ENCODE results near the gene CDC42EP4.
"Not testable (repeated sequence)": the region's sequence is repeated elsewhere in the genome, so short reads cannot be mapped to it uniquely, and the experiment has no call there.

The CDC42EP4 gene

DNA sequence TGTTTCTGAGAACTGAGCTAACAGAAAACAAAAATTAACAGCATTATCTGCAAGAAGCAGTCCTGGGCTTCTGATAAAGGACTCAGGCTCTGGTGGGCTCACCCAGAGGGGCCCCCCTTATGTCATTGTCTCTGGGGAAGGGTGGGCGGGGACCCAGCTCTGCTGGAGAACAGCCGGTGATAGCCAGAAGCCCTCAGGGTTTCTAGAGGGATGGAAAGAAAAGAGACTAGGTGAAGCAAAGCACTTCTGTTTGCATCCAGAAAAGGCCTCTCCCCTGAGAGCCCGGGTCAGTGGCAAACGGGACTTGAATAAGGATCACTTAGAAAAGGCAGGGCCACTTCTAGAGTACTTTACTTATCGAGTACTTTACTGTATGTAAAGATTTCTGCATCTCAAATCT lies 7.0 kb upstream of the CDC42EP4 start:
- DNase-seq: peak; percentile 50

DNA sequence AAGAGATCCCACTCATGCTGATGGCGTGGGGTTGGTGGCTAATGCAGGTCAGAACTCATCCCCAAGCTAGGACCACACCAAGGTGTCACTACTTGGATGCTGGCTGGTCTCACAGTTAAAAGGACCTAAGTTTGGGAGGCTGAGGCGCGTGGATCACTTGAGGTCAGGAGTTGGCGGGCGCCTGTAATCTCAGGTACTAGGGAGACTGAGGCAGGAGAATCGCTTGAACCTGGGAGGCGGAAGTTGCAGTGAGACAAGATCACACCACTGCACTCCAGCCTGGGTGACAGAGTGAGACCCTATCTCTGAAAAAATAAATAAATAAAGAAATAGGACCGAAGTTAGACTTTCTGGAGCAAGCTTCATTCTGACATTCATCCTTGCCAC lies 6.6 kb upstream of the CDC42EP4 start:
- DNase-seq: no peak

DNA sequence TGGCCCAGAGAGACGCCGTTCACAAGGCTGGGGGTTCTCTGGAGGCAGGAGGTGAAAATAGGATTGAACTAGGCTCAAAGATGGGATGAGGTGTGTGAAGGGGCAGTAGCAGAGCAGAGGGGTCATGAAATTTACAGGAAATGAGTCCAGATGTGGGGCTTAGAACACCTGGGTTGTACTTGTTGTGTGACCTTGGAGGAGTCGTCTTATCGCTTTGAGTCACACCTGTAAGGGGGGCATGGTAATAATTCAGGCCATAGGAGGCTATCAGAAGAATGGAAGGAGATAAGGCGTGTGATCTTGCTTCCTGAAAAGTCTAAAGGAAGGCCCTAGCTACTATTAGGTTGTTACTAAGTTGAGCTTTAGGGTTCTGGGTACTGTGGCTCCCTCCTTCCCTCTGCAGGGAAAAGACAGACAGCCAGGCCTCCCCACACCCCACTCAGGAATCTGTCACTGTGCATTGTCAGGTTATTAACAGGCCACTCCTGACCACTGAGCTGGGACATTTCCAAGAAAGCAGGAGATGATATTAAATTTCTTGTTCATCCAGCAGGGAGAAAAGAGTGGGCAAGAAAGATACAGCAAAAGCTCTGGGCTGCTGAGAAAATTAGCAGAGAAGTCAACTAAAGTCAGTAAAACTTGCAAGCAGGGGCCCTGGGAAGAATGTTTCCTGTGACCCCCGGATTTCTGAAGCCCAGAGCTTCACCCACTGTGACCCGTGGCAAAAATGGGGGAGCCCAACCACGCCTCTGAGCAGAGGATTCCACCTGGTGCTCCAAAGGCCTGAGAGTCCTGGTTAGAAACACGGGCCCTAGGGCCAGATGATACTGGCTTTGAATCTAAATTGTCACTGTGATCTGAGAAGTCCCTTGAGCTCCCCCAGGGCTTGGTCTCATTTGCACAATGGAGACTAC lies 6.0 kb upstream of the CDC42EP4 start:
- DNase-seq: no peak

DNA sequence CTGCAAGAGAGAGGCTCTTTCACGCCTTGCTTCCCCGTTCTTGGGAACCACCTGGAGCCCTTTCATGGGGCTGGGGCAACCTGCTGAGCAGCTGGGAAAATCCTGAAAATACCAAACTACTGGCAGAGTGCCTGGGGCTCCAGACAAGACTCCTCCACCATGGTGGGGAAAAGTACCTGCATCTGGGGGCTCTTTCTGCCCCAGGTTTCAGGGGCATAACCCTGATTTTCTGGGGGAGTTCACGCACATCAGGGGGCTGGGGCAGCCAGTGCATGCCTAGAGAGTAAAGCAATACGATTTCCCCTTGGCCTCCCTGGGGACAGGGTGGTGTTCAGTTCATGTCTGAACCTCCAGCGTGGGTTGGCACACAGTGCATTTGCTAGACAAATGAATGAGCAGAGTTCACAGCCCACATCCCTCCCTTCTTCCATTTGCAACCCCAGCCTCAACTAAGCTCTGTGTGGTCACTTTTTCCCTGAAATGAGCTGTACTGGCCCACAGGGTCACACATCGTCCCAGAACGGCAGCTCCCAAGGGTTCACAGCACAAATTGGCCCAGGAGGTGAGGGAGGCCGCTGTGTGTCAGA lies 5.2 kb upstream of the CDC42EP4 start:
- no peak for DNase-seq

DNA sequence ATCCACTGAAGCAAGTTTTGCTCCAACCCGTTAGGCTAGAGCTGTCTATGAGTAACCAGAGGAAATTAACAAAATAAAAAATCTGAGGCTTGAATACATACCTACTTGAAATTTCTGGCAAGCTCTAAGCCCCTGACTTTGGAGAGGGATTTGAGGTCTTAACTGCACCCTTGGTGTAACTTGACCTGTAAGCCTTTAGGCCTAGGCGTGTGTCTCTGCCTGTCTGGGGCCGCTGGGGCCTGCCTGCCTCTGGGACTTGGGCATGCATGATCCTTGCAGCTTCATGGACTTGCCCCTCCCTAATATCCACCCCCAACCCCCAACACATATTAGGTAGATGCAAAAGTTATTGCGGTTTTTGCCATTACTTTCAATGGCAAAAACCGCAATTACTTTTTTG lies 3.7 kb upstream of the CDC42EP4 start:
- DNase-seq: no peak

DNA sequence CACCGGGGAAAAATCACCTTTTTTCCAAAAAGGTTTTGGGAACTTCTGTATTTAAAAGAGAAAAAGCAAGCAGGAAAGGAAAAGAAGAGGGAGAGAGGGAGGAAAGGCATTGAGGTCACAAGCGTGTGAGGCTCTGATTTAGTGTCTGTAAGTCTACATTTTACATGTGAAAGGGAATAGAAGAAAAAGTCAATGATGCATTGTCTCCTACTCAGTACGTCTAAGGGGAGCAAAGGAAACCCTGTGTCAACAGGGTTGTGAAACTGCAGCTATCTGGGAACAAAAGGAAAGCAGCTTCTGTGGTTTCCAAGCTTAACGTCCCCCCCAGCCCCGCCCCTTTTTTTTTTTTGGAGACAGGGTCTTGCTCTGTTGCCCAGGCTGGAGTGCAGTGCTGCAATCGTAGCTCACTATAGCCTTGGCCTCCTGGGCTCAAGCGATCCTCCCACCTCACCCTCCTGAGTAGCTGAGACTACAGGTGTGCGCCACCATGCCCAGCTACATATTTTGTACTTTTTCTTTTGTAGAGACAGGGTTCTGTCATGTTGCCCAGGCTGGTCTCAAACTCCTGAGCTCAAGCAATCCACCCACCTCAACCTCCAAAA lies 1.8 kb upstream of the CDC42EP4 start:
- no peak for DNase-seq

DNA sequence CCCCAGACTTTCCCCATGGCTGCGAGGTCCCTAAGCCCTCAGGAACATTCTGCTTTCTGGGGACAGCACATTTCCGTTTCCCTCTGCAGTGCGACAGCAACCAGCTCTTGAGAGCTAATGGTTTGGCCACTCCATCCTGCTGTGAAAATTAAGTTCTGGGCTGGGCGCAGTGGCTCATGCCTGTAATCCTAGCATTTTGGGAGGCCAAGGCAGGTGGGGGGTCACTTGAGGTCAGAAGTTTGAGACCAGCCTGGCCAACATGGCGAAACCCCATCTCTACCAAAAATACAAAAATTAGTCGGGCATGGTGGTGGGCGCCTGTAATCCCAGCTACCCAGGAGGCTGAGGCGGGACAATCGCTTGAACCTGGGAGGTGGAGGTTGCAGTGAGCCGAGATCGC lies 1.1 kb upstream of the CDC42EP4 start:
- not testable (repeated sequence) for DNase-seq

DNA sequence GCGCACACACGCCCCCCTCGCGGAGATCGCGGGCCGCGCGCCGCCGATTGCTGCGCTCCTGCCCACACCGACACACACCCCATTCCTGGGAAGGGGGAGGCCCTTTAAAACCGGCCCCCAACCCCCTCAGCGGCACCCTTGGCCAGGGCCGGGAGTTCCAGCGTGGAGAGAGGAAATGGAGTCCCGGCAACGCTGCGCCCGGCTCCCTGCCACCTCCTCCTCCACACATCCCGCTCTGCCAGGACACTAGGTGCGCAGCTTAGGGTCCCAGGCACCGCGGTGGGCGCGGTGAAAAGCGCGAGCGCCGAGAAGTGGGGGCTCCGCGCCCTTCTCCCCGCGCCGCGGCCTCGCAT lies 397 bp downstream of the CDC42EP4 start:
- DNase-seq: no peak

DNA sequence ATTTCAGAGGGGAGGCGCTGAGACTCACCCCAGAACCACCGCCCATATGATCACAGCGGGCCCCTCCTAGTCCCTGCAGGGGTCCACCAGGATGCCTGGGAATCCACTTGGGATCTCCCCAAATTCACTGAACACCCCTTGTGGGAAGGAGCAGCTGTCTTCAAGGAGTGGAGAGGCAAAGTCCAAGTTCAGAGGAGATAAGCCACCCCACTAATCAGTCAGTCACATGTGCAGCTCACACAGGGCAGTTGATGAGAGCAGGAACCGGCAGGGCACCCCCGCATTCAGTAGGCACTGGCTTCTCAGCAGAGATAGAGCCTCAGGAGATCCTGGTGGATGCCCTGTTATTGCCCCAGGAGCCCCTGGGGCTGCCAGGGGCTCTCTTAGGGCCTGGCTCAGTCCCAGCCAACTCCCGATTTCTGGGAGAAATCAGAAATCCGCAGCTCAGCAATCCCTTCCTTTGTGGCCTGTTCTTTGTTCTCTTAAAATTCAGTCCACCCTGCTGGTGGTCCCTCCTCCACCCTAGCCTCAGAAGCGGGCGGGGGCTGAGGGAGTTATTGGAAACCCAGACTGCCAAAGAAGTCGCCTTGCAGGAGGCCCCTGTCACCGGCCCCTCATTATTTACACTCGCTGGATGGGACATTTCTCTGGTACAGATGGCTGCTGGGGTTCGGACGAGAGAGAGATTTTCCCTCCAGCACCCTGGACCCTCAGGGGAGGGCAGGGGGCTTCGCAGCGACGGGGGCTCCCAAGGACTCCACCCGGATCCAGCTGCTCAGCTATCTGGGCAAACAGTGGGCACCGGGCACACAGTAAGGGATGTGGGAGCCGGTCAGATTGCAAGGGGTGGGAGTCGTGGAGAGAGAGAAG lies 1.8 kb downstream of the CDC42EP4 start:
- no peak for DNase-seq

DNA sequence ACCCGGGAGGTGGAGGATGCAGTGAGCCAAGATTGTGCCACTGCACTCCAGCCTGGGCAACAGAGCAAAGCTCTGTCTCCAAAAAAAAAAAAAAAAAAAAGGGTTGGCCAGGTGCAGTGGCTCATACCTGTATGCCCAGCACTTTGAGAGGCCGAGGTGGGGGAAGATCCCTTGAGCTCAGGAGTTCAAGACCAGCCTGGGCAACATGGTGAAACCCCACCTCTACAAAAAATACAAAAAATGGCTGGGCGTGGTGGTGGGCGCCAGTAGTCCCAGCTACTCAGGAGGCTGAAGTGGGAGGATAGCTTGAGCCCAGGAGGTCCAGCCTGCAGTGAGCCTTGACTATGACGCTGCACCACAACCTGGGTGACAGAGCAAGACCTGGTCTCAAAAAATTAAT lies 2.8 kb downstream of the CDC42EP4 start:
- not testable (repeated sequence) for DNase-seq

DNA sequence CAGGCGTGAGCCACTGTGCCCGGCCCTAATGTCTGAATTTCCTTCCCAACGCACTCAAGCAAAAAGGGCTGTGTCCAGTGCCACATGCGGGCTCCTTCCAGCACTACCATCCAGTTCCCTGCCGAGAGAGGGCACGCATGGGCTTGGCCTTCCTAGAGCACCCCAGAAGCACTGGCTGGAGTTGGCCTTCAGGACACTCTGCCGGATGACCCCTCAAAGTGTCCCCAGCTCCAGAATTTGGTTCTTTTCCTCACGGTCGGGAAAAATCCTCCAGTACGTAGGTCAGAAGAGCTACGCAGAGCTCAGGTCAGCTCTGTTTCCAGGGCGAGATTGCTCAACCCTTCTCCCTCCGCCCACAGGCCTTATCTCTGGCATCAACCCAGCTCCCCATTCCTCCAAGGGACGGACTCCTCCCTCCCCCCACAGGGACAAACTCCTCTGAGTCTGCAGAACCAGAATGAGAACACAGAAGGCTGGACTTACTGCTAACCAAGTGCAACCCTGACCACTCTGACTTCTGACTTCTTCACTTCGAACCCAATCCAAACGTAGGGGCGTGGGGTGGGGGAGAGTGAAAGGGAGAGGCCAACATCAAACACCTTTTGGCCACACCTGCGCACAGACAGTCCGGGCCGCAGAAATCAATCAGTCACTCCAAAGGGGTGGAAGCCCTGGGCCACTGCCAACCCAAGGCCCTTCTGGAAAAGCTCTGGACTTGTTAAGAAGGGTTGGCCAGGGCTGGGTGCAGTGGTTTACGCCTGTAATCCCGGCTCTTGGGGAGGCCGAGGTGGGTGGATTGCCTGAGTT lies 3.6 kb downstream of the CDC42EP4 start:
- no peak for DNase-seq

DNA sequence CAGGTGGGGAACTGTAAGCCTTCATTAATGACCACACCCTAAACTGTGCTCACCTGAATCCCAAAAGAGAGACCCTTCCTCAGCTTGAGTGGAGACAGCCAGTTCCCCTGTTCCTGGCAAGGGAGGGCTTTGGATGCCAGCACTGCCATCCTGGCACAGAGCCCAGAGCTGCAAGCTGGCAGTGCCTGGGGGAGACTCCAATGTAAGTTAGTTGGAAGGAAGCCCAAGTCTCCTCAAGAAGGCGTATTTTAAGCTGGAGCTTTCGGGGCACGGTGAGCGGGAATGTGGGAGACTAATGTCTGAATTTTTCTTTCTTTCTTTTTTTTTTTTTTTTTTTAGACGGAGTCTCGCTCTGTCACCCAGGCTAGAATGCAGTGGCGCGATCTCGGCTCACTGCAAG lies 4.7 kb downstream of the CDC42EP4 start:
- peak; percentile 44 for DNase-seq

DNA sequence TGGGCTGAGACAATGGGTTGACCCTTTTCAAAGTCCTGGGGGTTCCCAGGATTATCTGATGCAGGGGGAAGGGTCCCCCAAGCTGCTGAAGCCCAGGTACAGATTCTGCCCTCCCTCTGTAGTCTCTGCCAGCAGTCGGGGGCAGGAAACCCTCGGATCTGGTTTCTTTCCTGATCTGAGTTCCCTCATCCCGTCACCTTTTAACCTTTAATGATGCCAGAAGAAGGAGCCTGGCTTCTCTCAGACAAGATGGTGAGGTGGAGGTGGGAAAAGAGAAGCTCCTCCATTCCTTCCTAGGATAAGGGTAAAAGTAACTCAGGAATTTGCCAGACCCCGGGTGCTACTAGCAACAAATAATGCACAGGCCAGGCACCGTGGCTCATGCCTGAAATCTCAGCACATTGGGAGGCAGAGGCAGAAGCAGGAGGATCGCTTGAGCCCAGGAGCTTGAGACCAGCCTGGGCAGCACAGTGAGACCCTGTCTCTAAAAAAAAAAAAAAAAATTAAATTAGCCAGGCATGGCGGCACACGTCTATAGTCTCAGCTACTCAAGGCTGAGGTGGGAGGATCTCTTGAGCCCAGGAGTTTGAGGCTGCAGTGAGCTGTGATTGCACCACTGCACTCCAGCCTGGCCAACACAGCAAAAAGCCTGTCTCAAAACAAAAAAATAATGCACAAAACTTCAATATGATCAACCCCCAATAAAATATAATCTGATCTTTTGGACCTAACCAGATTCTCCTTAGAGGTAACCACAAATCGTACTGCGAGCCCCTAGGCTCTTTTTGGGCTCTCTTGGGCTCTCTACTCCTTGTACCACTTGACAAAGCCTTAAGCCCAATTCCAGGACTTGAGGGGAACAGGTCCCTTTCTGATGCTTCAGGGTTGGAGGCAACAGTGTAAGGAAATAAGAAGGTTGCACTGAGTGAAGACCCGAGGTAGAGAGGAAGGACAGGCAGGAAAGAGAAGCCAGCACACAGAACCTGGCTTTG lies 5.7 kb downstream of the CDC42EP4 start:
- DNase-seq: no peak

DNA sequence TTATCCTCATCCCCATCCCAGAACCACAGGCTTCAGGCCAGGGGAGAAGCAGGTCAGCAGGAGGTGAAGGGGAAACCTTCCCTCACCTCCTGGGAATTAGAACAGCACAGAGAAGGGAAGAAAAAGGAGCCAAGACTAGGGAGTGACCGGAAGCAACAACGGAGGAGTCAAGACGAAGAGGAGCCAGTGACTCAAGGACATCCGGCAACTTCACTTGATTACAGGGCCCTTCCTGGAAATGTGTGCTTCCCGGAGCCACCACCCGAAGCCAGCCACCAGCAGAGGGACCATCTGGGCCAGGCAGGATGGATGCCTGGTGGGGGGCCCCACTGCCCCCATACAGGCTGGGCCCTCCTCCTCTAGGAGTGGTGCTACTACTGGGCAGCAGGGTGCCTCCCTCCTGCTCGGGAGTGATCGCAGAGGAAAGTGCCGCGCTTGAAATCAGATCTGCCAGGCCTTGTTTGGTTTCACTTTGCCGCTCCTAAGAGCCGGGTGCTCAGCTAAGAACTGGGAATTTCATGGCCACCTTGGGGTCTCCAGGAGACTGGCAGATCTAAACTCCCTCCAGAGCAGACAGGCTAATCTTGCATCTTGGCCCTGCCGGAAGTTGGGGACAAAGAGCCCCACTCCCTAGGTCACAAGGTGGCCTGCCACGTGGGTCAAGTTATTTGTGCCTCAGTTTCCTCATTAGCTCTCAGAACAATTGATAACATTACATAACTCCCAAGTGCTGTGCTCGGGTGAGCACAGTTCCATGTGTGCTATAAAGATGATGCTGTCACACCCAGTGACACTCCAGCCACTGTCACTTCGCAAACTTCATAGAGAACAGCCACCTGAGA lies 6.6 kb downstream of the CDC42EP4 start:
- DNase-seq: no peak

DNA sequence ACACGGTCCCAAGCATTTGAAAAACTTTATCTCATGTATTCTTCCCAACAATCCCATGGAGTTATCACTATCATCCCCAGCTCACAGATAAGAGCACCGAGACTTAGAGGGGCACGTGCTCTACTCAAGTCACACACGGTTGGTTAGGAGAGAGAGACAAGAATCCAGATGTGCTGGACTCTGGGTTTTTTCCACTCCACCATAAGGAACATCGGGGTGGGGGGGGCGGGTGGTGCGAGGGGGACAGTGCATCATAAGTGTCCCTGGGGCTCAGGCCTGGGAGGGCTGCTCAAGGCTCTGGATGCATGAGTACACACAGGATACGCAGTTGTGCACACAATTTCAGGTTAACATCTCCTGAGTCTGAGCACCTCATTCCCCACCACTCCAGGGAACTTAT lies 7.4 kb downstream of the CDC42EP4 start:
- DNase-seq: no peak

DNA sequence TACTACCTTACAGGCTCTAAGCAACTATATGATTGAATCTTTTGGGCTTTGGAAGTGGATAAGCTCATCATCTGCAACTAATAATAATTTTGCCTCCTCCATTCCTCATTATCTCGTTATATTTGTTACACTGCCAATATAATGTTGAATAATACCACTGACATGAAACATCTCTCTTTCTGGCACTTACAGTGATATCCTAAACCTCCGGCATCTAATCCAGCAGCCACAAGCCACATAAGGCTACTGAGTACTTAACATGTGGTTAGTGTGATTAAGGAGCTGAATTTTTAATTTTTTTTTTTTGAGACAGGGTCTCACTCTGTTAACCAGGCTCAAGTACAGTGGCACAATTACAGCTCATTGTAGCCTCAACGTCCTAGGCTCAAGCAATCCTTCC lies 9.6 kb downstream of the CDC42EP4 start:
- no peak for DNase-seq

DNA sequence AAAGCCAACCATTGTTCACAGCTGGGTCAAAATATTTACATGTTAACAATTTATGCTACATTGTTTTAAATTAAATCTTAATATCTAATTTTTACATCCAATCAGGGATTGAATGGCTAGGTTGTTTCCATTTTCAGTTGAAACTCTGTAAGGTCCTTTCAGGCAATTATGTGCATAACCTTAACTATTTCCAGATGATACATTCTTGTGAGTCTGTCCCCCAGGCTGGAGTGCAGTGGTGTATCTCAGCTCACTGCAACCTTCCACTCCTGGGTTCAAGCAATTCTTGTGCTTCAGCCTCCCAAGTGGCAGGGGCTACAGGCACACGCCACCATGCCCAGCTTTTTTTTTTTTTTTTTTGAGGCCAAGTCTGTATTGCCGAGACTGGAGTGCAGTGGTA lies 10.4 kb downstream of the CDC42EP4 start:
- DNase-seq: no peak

DNA sequence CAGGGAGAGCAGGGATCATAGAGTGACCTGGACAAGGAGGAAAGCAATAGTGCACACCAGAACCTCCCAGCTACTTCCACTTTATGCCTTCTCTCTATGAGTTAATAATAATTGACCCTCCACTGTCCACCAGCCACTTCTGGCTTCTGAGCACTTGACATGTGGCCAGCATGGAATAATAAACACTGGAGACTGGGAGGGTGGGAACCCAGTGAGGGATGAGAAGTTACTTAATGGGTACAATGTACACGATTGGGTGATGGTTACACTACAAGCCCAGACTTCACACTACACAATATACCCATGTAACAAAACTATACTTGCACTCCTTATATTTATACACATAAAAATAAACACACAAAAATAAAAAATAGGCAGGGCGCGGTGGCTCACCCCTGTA lies 11.4 kb downstream of the CDC42EP4 start:
- DNase-seq: no peak

DNA sequence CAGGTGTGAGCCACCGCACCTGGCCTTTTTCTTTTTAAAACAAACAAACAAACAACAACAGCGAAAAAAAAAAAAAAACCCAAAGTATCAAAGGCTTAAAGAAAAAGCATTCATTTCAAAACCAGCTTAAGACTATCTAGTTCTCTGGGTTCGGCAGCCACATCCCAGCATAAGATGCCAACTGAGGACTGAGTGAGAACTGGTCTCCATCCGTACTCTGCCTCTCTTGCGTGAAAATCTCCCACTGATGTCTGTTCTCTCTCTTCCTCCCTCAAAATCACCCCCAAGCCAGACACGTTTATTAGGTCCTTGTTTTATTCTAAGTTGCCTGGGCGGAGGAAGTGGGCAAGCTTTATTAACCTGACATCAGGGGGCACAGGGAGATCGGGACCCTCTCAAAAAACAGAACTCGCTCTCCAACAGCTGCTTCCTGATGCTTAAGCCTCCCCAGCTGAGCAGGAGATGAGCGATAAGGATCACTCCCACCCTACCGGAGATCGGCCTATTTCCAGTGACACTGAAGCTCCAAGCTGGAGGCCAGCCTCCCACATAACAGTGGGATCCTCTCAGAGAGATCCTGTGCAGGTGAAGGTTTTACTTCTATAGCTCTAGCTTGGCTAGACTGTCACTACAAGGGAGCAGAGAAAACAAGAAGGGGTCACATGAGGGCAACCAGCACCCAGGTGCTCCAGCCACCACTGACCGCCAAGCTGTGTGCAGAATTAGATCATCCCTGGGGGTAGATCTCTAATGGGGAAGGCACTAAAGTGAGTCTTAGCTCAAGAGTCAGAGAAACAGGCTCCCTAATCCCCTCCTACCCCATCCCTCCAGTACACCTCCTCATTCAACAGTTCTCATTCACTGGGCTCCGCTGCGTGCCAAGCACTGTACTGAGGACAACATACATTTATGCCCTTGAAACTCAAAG lies 13.6 kb downstream of the CDC42EP4 start:
- DNase-seq: no peak

Measured in DMS79 (cell line).